GM23338 (cell line): ENCODE measurements around the gene TTL.

Experiments used
- CREB1 ChIP-seq: fragments of 250-450 bp; sonication (Bioruptor Pico); IDR thresholded peaks from 2 replicates; pipeline ENCODE4 v1.5.0; 2020; ENCODE audit warnings: low read depth, mild to moderate bottlenecking, moderate library complexity
- CTCF ChIP-seq, 2 experiments: fragments of 200-600 bp in 1 of 2; sonication (generic) in 1 of 2; conservative IDR thresholded peaks; 2 replicates each; pipeline versions ENCODE4 v1.5.1 to v1.6.1; 2016 to 2017; ENCODE audit warnings: antibody characterized with exemption in 2 of 2, low read depth in 2 of 2, mild to moderate bottlenecking in 2 of 2, moderate library complexity in 1 of 2
- EZH2 ChIP-seq: fragments of 200-600 bp; sonication (generic); IDR thresholded peaks from one replicate; pipeline ENCODE4 v1.8.0; 2017; ENCODE audit warnings: antibody characterized with exemption, mild to moderate bottlenecking, low read depth; ENCODE audit not compliant: unreplicated experiment
- EZH2phosphoT487 ChIP-seq: fragments of 200-600 bp; sonication (generic); IDR thresholded peaks from one replicate; pipeline ENCODE4 v1.8.1; 2018; ENCODE audit warnings: antibody characterized with exemption; ENCODE audit not compliant: unreplicated experiment
- JUNB ChIP-seq: IDR thresholded peaks from one replicate; pipeline ENCODE4 v1.6.1; 2016; ENCODE audit warnings: antibody characterized with exemption; ENCODE audit not compliant: unreplicated experiment
- NANOG ChIP-seq: IDR thresholded peaks from 2 replicates; pipeline ENCODE4 v1.6.1; 2016; ENCODE audit warnings: antibody characterized with exemption, borderline replicate concordance
- POLR2AphosphoS5 ChIP-seq: IDR thresholded peaks from 2 replicates; pipeline ENCODE4 v1.6.1; 2016; ENCODE audit warnings: antibody characterized with exemption, low read depth
- REST ChIP-seq: IDR thresholded peaks from one replicate; pipeline ENCODE4 v1.6.1; 2018; ENCODE audit warnings: antibody characterized with exemption; ENCODE audit not compliant: unreplicated experiment
- STAT1 ChIP-seq: IDR thresholded peaks from one replicate; pipeline ENCODE4 v1.6.1; 2016; ENCODE audit warnings: antibody characterized with exemption; ENCODE audit not compliant: unreplicated experiment
- ZNF114 ChIP-seq: fragments of 250-450 bp; sonication (Bioruptor Pico); IDR thresholded peaks from 2 replicates; pipeline ENCODE4 v1.5.0; 2020; ENCODE audit warnings: mild to moderate bottlenecking, moderate library complexity
- ZNF331 ChIP-seq: fragments of 250-450 bp; sonication (Bioruptor Pico); IDR thresholded peaks from 2 replicates; pipeline ENCODE4 v1.5.0; 2020; ENCODE audit warnings: low read depth, mild to moderate bottlenecking, moderate library complexity
- TF ChIP-seq, protein P1 (sequence below): IDR thresholded peaks from 2 replicates; pipeline ENCODE4 v1.6.1; 2016; ENCODE audit warnings: antibody characterized with exemption
- TF ChIP-seq, protein P2 (sequence below): fragments of 250-450 bp; sonication (Bioruptor Pico); IDR thresholded peaks from 2 replicates; pipeline ENCODE4 v1.5.0; 2020; ENCODE audit warnings: mild to moderate bottlenecking, moderate library complexity

DNA sequence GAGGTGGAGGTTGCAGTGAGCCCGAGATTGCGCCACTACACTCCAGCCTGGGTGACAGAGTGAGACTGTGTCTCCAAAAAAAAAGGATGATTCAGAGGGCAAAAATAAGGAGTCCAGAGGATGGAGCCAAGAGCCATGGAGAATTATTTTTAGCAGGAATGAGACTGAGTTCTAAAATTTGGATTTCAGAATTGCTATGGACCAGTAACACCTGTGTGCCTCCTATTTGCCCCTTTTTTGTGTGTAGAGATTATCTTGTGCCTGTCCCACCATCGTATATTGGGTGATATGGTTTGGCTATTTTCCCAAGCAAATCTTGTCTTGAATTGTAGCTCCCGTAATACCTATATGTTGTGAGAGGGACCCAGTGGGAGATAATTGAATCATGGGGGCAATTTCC, 32.1 kb upstream of the TTL start:
- TF ChIP-seq CTCF (conservative IDR thresholded peaks at IDR 0.05; ENCODE audit: low read depth in 2 of 2) (no peak), POLR2AphosphoS5 (no peak), REST (no peak), CREB1 (CRISPR knock-in tag) (no peak), EZH2 (no peak), EZH2phosphoT487 (no peak), NANOG (no peak), STAT1 (no peak), JUNB (no peak), ZNF114 (CRISPR knock-in tag) (no peak), ZNF331 (CRISPR knock-in tag) (no peak)
- TF ChIP-seq, protein P1, sequence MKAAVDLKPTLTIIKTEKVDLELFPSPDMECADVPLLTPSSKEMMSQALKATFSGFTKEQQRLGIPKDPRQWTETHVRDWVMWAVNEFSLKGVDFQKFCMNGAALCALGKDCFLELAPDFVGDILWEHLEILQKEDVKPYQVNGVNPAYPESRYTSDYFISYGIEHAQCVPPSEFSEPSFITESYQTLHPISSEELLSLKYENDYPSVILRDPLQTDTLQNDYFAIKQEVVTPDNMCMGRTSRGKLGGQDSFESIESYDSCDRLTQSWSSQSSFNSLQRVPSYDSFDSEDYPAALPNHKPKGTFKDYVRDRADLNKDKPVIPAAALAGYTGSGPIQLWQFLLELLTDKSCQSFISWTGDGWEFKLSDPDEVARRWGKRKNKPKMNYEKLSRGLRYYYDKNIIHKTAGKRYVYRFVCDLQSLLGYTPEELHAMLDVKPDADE = no peak
- TF ChIP-seq, protein P2, sequence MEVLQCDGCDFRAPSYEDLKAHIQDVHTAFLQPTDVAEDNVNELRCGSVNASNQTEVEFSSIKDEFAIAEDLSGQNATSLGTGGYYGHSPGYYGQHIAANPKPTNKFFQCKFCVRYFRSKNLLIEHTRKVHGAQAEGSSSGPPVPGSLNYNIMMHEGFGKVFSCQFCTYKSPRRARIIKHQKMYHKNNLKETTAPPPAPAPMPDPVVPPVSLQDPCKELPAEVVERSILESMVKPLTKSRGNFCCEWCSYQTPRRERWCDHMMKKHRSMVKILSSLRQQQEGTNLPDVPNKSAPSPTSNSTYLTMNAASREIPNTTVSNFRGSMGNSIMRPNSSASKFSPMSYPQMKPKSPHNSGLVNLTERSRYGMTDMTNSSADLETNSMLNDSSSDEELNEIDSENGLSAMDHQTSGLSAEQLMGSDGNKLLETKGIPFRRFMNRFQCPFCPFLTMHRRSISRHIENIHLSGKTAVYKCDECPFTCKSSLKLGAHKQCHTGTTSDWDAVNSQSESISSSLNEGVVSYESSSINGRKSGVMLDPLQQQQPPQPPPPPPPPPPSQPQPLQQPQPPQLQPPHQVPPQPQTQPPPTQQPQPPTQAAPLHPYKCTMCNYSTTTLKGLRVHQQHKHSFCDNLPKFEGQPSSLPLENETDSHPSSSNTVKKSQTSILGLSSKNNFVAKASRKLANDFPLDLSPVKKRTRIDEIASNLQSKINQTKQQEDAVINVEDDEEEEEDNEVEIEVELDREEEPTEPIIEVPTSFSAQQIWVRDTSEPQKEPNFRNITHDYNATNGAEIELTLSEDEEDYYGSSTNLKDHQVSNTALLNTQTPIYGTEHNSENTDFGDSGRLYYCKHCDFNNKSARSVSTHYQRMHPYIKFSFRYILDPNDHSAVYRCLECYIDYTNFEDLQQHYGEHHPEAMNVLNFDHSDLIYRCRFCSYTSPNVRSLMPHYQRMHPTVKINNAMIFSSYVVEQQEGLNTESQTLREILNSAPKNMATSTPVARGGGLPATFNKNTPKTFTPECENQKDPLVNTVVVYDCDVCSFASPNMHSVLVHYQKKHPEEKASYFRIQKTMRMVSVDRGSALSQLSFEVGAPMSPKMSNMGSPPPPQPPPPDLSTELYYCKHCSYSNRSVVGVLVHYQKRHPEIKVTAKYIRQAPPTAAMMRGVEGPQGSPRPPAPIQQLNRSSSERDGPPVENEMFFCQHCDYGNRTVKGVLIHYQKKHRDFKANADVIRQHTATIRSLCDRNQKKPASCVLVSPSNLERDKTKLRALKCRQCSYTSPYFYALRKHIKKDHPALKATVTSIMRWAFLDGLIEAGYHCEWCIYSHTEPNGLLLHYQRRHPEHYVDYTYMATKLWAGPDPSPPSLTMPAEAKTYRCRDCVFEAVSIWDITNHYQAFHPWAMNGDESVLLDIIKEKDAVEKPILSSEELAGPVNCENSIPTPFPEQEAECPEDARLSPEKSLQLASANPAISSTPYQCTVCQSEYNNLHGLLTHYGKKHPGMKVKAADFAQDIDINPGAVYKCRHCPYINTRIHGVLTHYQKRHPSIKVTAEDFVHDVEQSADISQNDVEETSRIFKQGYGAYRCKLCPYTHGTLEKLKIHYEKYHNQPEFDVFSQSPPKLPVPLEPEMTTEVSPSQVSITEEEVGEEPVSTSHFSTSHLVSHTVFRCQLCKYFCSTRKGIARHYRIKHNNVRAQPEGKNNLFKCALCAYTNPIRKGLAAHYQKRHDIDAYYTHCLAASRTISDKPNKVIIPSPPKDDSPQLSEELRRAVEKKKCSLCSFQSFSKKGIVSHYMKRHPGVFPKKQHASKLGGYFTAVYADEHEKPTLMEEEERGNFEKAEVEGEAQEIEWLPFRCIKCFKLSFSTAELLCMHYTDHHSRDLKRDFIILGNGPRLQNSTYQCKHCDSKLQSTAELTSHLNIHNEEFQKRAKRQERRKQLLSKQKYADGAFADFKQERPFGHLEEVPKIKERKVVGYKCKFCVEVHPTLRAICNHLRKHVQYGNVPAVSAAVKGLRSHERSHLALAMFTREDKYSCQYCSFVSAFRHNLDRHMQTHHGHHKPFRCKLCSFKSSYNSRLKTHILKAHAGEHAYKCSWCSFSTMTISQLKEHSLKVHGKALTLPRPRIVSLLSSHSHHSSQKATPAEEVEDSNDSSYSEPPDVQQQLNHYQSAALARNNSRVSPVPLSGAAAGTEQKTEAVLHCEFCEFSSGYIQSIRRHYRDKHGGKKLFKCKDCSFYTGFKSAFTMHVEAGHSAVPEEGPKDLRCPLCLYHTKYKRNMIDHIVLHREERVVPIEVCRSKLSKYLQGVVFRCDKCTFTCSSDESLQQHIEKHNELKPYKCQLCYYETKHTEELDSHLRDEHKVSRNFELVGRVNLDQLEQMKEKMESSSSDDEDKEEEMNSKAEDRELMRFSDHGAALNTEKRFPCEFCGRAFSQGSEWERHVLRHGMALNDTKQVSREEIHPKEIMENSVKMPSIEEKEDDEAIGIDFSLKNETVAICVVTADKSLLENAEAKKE (CRISPR knock-in tag) = no peak
